Pancreas (tissue), 10 donors: Measurements from ENCODE around the gene ACSM2A. TPM values are rescaled to one million over a fixed set of nuclear protein-coding genes. Genes with fewer than 3 reads are reported as not detected.
"Not testable (repeated sequence)": the region's sequence is repeated elsewhere in the genome, so short reads cannot be mapped to it uniquely, and the experiment has no call there.

Experiments used
- ATAC-seq, 4 donors: fragments of 200-7000 bp; cut with Tn5 transposase; one replicate each; pipeline versions ENCODE4 v1.8.0 to v1.9.1; 2020; ENCODE audit warnings: mild to moderate bottlenecking in 4 of 4, moderate library complexity in 4 of 4
- DNase-seq, 6 donors: peaks; one replicate each; pipeline ENCODE4 v3.0.0-alpha.2; 2020
- FAIRE-seq: peaks from 2 replicates; lab custom pipeline; 2012; peaks lifted over from hg19 to GRCh38; lab: Jason Lieb, UNC
- H3K27ac ChIP-seq, 4 donors: fragments of 200-600 bp; sonication (generic); 1 replicate in 3 of 4; 2 replicates in 1 of 4; pipeline versions ENCODE4 v1.5.0 to v1.8.0; 2020
- H3K27me3 ChIP-seq, 4 donors: fragments of 200-600 bp; one replicate each; pipeline ENCODE4 v1.8.0; 2021
- H3K36me3 ChIP-seq, 3 donors: fragments of 200-600 bp; sonication (generic) in 1 of 3; one replicate each; pipeline versions ENCODE4 v1.5.0 to v1.8.0; 2020 to 2021
- H3K4me1 ChIP-seq, 3 donors: fragments of 200-600 bp; one replicate each; pipeline ENCODE4 v1.8.0; 2021
- H3K4me3 ChIP-seq, 4 donors: fragments of 200-600 bp; sonication (generic) in 2 of 4; one replicate each; pipeline versions ENCODE4 v1.5.0 to v1.8.0; 2020 to 2021
- H3K9me3 ChIP-seq, 4 donors: fragments of 200-600 bp; one replicate each; pipeline ENCODE4 v1.8.0; 2021
- CTCF ChIP-seq, 4 donors: fragments of 200-600 bp; sonication (generic) in 3 of 4; IDR thresholded peaks; one replicate each; pipeline versions ENCODE4 v1.5.0 to v1.8.0; 2021; ENCODE audit warnings: antibody characterized with exemption in 4 of 4
- WGBS, 2 donors: extraction: QIAGEN DNeasy Blood & Tissue Kit; methylation state at CpG; one replicate each; pipeline ENCODE4 v1.1.7; 2013; 5-methylcytosine and 5-hydroxymethylcytosine counted together
- intact Hi-C, 3 donors: fragments of 100-400 bp; cut with DNase I; formaldehyde crosslinking; loops; one replicate each; pipeline versions ENCODE4 v1.11.1 to v1.14.2; 2022
- polyA plus RNA-seq, 2 donors: library from polyadenylated mRNA; stranded (reverse); fragments of 200-250 nt; gene quantifications; one replicate each; pipeline ENCODE4 v1.2.3, GENCODE V29; 2013
- total RNA-seq, 6 donors: library from RNA; stranded (reverse); fragmentation: NEBNext Ultra II Directional in 4 of 6; extraction: Animal tissue kit (Norgen Biotek cat#: 25700) in 4 of 6; gene quantifications; one replicate each; pipeline versions ENCODE4 v1.2.1 to v1.2.4, GENCODE V29; 2021 to 2023
- donor health status: healthy with polysubstance abuse.
- donor health status: DM: no; HTN: no; CAD: no; lungs with moderate emphysema.
- donor health status: DM: no; HTN: no; CAD: no.
- donor health status: control.
- donor health status: control.
- donor health status: Bipolar disorder and iron deficiency.
- donor health status: DM: yes; HTN: yes; CAD: no.
- donor health status: DM: no; HTN: no; CAD: no.
- donor health status: DM: no; HTN: no; CAD: no.
- donor health status: DM: yes; HTN: yes; CAD: no.

ACSM2A gene
- total and polyA plus RNA-seq, 8 donors: 0.28 to 0.56 TPM; not detected in 6

GRCh38 chr16:20510323-20510722 lies 59.0 kb downstream of the ACSM2A start:
- Histone ChIP-seq H3K27me3 (no peaks in the 10 kb centered on the region), H3K9me3 (no peaks in the 10 kb centered on the region), H3K27ac (no peak overlapping the region), H3K36me3 (no peaks in the 10 kb centered on the region), H3K4me3 (no peak overlapping the region), H3K4me1 (no peaks in the 10 kb centered on the region)
- 41 to 59% methylated on average over 1 of the region's 1 CpG for WGBS, 2 donors
- DNase-seq: no peak
- intact Hi-C loops: no loop called here
- FAIRE-seq: no peak
- no peak for ATAC-seq
- no peak for TF ChIP-seq CTCF (IDR thresholded peaks at IDR 0.05)

GRCh38 chr16:20515688-20516090 lies 64.4 kb downstream of the ACSM2A start:
- intact Hi-C loops: no loop called here
- no peak for TF ChIP-seq CTCF (IDR thresholded peaks at IDR 0.05)
- H3K9me3 ChIP-seq: no peaks in the 10 kb centered on the region
- H3K36me3 ChIP-seq: no peaks in the 10 kb centered on the region
- no peak for DNase-seq
- ATAC-seq: no peak
- H3K27me3 ChIP-seq: no peaks in the 10 kb centered on the region
- no peaks in the 10 kb centered on the region for H3K4me1 ChIP-seq
- no peak for FAIRE-seq
- no peak overlapping the region for H3K4me3 ChIP-seq
- no peak overlapping the region for H3K27ac ChIP-seq

GRCh38 chr16:20517149-20517548 lies 65.8 kb downstream of the ACSM2A start:
- H3K9me3 ChIP-seq: no peaks in the 10 kb centered on the region
- H3K36me3 ChIP-seq: no peaks in the 10 kb centered on the region
- no peak overlapping the region for H3K27ac ChIP-seq
- WGBS, 2 donors: 64 to 75% methylated on average over 3 of the region's 3 CpGs
- H3K27me3 ChIP-seq: no peaks in the 10 kb centered on the region
- ATAC-seq (no peak), FAIRE-seq (no peak), DNase-seq (no peak)
- TF ChIP-seq CTCF (IDR thresholded peaks at IDR 0.05): no peak
- H3K4me3 ChIP-seq: no peak overlapping the region
- intact Hi-C loops: no loop called here
- H3K4me1 ChIP-seq: no peaks in the 10 kb centered on the region

GRCh38 chr16:20519231-20519630 lies 67.9 kb downstream of the ACSM2A start:
- WGBS, 2 donors: 47 to 48% methylated on average over 3 of the region's 3 CpGs
- H3K4me3 ChIP-seq: no peak overlapping the region
- H3K27me3 ChIP-seq: no peaks in the 10 kb centered on the region
- no peaks in the 10 kb centered on the region for H3K36me3 ChIP-seq
- intact Hi-C loops: no loop called here
- no peak for TF ChIP-seq CTCF (IDR thresholded peaks at IDR 0.05)
- FAIRE-seq: no peak
- ATAC-seq: no peak
- no peak overlapping the region for H3K27ac ChIP-seq
- no peak for DNase-seq
- no peaks in the 10 kb centered on the region for H3K9me3 ChIP-seq
- H3K4me1 ChIP-seq: no peaks in the 10 kb centered on the region

- Histone ChIP-seq H3K4me1 (no peaks in the 10 kb centered on the region), H3K36me3 (no peaks in the 10 kb centered on the region), H3K27me3 (no peaks in the 10 kb centered on the region), H3K27ac (no peak overlapping the region), H3K4me3 (no peak overlapping the region), H3K9me3 (no peaks in the 10 kb centered on the region)
- no peak for TF ChIP-seq CTCF (IDR thresholded peaks at IDR 0.05)
- DNase-seq (no peak), FAIRE-seq (no peak), ATAC-seq (no peak)
- intact Hi-C loops: no loop called here
- WGBS, 2 donors: 65 to 87% methylated on average over 1 of the region's 1 CpG
These were observed 68.8 kb downstream of the ACSM2A start for GRCh38 chr16:20520103-20520502.

GRCh38 chr16:20531795-20532194 lies 80.5 kb downstream of the ACSM2A start:
- DNase-seq, H3K9me3 ChIP-seq, intact Hi-C loops, H3K36me3 ChIP-seq, H3K4me3 ChIP-seq, H3K4me1 ChIP-seq, H3K27me3 ChIP-seq, ATAC-seq, H3K27ac ChIP-seq, FAIRE-seq: not testable (repeated sequence)
- WGBS, 2 donors: no CpG with 5 or more reads among the region's 13 CpGs

GRCh38 chr16:20532284-20532792 lies 81.0 kb downstream of the ACSM2A start:
- H3K27ac ChIP-seq, H3K27me3 ChIP-seq, H3K4me3 ChIP-seq, H3K4me1 ChIP-seq, H3K36me3 ChIP-seq, DNase-seq, intact Hi-C loops, FAIRE-seq, H3K9me3 ChIP-seq, ATAC-seq: not testable (repeated sequence)
- WGBS, 2 donors: no CpG with 5 or more reads among the region's 3 CpGs

- H3K4me1 ChIP-seq, ATAC-seq, H3K27ac ChIP-seq, H3K27me3 ChIP-seq, H3K4me3 ChIP-seq, DNase-seq, intact Hi-C loops, H3K9me3 ChIP-seq, FAIRE-seq, H3K36me3 ChIP-seq: not testable (repeated sequence)
- WGBS, 2 donors: 54 to 74% methylated on average over 1 of the region's 1 CpG
These were observed 85.3 kb downstream of the ACSM2A start for GRCh38 chr16:20536669-20537068.
